ENCODE data around the gene PLEKHH2.

GRCh38 chr2:43619511-43619910, 17.5 kb upstream of the PLEKHH2 start:
- no peak for TF ChIP-seq CTCF (conservative IDR thresholded peaks at IDR 0.05)
- no peak for TF ChIP-seq ZFX (IDR thresholded peaks at IDR 0.05)

Measured in C4-2B (cell line).